22Rv1 (cell line): ENCODE results near the gene OR4B1.

Experiments used
- ZFX ChIP-seq: fragments of 450-650 bp; IDR thresholded peaks from 2 replicates; pipeline ENCODE4 v1.6.1; 2017; ENCODE audit warnings: antibody characterized with exemption, borderline replicate concordance
- TF ChIP-seq, protein P1 (sequence below): fragments of 450-650 bp; IDR thresholded peaks from 2 replicates; pipeline ENCODE4 v1.5.1; 2017; ENCODE audit warnings: mild to moderate bottlenecking

DNA sequence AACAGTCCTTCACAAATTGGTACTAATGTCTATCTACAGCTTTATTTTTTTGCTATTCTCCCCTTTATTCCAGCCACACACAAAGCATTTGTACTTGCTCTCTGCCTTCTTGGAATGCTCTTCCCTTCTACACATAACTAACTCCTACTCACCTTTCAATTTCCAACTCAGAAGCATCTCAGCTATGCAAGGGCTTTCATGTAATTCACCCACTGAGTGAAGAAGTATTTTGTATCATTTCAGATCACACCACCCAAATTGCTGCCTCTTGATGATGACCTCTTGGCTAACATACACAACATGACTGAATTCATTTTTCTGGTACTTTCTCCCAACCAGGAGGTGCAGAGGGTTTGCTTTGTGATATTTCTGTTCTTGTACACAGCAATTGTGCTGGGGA is 28.2 kb downstream of the OR4B1 start, which contains the start of gene OR4X2:
- TF ChIP-seq, protein P1, sequence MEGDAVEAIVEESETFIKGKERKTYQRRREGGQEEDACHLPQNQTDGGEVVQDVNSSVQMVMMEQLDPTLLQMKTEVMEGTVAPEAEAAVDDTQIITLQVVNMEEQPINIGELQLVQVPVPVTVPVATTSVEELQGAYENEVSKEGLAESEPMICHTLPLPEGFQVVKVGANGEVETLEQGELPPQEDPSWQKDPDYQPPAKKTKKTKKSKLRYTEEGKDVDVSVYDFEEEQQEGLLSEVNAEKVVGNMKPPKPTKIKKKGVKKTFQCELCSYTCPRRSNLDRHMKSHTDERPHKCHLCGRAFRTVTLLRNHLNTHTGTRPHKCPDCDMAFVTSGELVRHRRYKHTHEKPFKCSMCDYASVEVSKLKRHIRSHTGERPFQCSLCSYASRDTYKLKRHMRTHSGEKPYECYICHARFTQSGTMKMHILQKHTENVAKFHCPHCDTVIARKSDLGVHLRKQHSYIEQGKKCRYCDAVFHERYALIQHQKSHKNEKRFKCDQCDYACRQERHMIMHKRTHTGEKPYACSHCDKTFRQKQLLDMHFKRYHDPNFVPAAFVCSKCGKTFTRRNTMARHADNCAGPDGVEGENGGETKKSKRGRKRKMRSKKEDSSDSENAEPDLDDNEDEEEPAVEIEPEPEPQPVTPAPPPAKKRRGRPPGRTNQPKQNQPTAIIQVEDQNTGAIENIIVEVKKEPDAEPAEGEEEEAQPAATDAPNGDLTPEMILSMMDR: no peak
- no peak for TF ChIP-seq ZFX
